Trophoblast cell (in vitro differentiated cells and primary cell): ENCODE measurements around the gene TM9SF2.
A peak's percentile ranks its signal among the peaks of the same experiment; 100 is the strongest.

Source experiments
- DNase-seq, 2 donors: peaks; one replicate each; pipeline ENCODE4 v3.0.0-alpha.2; 2016
- H2AFZ ChIP-seq: 2 replicates; pipeline ENCODE4 v1.6.1; 2013; ENCODE audit warnings: low read length, moderate library complexity, mild to moderate bottlenecking; ENCODE audit not compliant: insufficient read depth, poor library complexity
- H2AK5ac ChIP-seq: 2 replicates; pipeline ENCODE4 v1.6.1; 2013; ENCODE audit warnings: mild to moderate bottlenecking, low read length
- H2BK120ac ChIP-seq: 2 replicates; pipeline ENCODE4 v1.6.1; 2013; ENCODE audit warnings: low read length, mild to moderate bottlenecking, moderate library complexity; ENCODE audit not compliant: insufficient read depth, poor library complexity
- H2BK12ac ChIP-seq: 2 replicates; pipeline ENCODE4 v1.6.1; 2013; ENCODE audit warnings: mild to moderate bottlenecking, low read length, moderate library complexity
- H2BK5ac ChIP-seq: 2 replicates; pipeline ENCODE4 v1.6.1; 2013; ENCODE audit warnings: low read length, low read depth, moderate library complexity, mild to moderate bottlenecking; ENCODE audit not compliant: poor library complexity
- H3K14ac ChIP-seq: 2 replicates; pipeline ENCODE4 v1.6.1; 2013; ENCODE audit warnings: mild to moderate bottlenecking, low read length
- H3K18ac ChIP-seq: 2 replicates; pipeline ENCODE4 v1.6.1; 2013; ENCODE audit warnings: mild to moderate bottlenecking, low read length
- H3K23ac ChIP-seq: 2 replicates; pipeline ENCODE4 v1.6.1; 2013; ENCODE audit warnings: low read length
- H3K27ac ChIP-seq: 2 replicates; pipeline ENCODE4 v1.5.1; 2013; ENCODE audit warnings: low read depth, mild to moderate bottlenecking, inconsistent platforms, low read length, moderate library complexity
- H3K27me3 ChIP-seq: 2 replicates; pipeline ENCODE4 v1.6.1; 2013; ENCODE audit warnings: inconsistent platforms, mild to moderate bottlenecking, low read length, moderate library complexity; ENCODE audit not compliant: insufficient read depth
- H3K36me3 ChIP-seq, 2 experiments: 1 replicate in 1 of 2; 2 replicates in 1 of 2; pipeline ENCODE4 v1.6.1; 2013; ENCODE audit warnings: low read length in 2 of 2, mild to moderate bottlenecking in 2 of 2, moderate library complexity in 1 of 2; ENCODE audit not compliant: insufficient read depth in 2 of 2, control insufficient read depth in 1 of 2
- H3K4ac ChIP-seq: 2 replicates; pipeline ENCODE4 v1.6.1; 2013; ENCODE audit warnings: low read depth, mild to moderate bottlenecking, low read length, moderate library complexity
- H3K4me1 ChIP-seq, 2 experiments: 1 replicate in 1 of 2; 2 replicates in 1 of 2; pipeline ENCODE4 v1.6.1; 2013; ENCODE audit warnings: low read length in 2 of 2, mild to moderate bottlenecking in 2 of 2, moderate library complexity in 1 of 2; ENCODE audit not compliant: insufficient read depth in 2 of 2, control insufficient read depth in 1 of 2
- H3K4me2 ChIP-seq: 2 replicates; pipeline ENCODE4 v1.6.1; 2013; ENCODE audit warnings: inconsistent platforms, mild to moderate bottlenecking, low read length, moderate library complexity
- H3K4me3 ChIP-seq: 2 replicates; pipeline ENCODE4 v1.5.1; 2013; ENCODE audit warnings: mild to moderate bottlenecking, low read depth, low read length, inconsistent platforms
- H3K79me1 ChIP-seq: one replicate; pipeline ENCODE4 v1.6.1; 2013; ENCODE audit warnings: low read length
- H3K79me2 ChIP-seq: 2 replicates; pipeline ENCODE4 v1.6.1; 2013; ENCODE audit warnings: low read length, mild to moderate bottlenecking; ENCODE audit not compliant: control insufficient read depth, insufficient read depth, poor library complexity
- H3K9ac ChIP-seq: 2 replicates; pipeline ENCODE4 v1.6.1; 2013; ENCODE audit warnings: mild to moderate bottlenecking, low read length
- H3K9me3 ChIP-seq: 2 replicates; pipeline ENCODE4 v1.6.1; 2013; ENCODE audit warnings: low read depth, mild to moderate bottlenecking, control low read depth, inconsistent platforms, low read length; ENCODE audit not compliant: insufficient read depth
- H4K12ac ChIP-seq: 2 replicates; pipeline ENCODE4 v1.6.1; 2013; ENCODE audit warnings: low read depth, mild to moderate bottlenecking, low read length, moderate library complexity
- H4K8ac ChIP-seq: 2 replicates; pipeline ENCODE4 v1.6.1; 2013; ENCODE audit warnings: low read depth, mild to moderate bottlenecking, low read length, moderate library complexity
- H4K91ac ChIP-seq: one replicate; pipeline ENCODE4 v1.6.1; 2013; ENCODE audit warnings: low read depth, mild to moderate bottlenecking, low read length, moderate library complexity
- WGBS: extraction: QIAGEN DNeasy Blood & Tissue Kit; methylation state at CpG from one replicate; pipeline ENCODE4 v1.1.7; 2013; ENCODE audit warnings: missing lambda C conversion rate; ENCODE audit not compliant: insufficient read length, insufficient coverage; ENCODE audit errors: extremely low coverage; 5-methylcytosine and 5-hydroxymethylcytosine counted together

The TM9SF2 gene

DNA sequence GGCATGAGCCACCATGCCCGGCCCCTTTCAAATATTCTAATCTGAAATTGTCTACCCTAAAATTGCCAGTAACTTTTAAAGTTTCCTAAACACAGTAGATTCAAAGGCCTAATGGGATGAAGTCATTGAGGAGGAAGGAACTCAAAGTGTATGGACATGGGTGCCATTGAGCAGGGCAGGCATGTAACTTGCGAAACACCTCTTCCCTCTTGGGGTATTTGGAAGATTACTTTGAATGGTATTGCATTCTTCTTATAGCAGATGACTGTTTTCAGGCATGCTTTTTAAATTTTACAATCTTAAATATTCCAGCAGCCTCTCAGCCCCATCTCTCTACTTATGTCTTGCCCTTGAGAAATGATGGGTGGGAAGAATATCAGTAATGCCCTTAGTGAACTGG lies 21.0 kb downstream of the TM9SF2 start:
- Histone ChIP-seq H3K4me3 (no peak overlapping the region), H4K91ac (no peak overlapping the region), H3K4ac (no peak overlapping the region), H3K9ac (no peak overlapping the region), H3K18ac (no peak overlapping the region), H2AK5ac (no peak overlapping the region), H3K27ac (no peak overlapping the region), H3K4me2 (no peak overlapping the region), H2BK5ac (no peak overlapping the region), H3K23ac (no peak overlapping the region), H3K36me3 (peaks cover 30 to 39% of the 10 kb centered on the region in 2 experiments), H2BK12ac (no peak overlapping the region), H3K79me1 (no peaks in the 10 kb centered on the region), H3K14ac (no peak overlapping the region), H4K12ac (no peak overlapping the region), H2AFZ (no peak overlapping the region), H3K27me3 (no peaks in the 10 kb centered on the region), H3K79me2 (no peaks in the 10 kb centered on the region), H4K8ac (no peak overlapping the region), H2BK120ac (no peak overlapping the region), H3K4me1 (peaks cover 0 to 2% of the 10 kb centered on the region in 2 experiments), H3K9me3 (peaks cover 2% of the 10 kb centered on the region)
- peak; percentile 20 to 54 for DNase-seq
- WGBS, result no CpG with 5 or more reads among the region's 2 CpGs

DNA sequence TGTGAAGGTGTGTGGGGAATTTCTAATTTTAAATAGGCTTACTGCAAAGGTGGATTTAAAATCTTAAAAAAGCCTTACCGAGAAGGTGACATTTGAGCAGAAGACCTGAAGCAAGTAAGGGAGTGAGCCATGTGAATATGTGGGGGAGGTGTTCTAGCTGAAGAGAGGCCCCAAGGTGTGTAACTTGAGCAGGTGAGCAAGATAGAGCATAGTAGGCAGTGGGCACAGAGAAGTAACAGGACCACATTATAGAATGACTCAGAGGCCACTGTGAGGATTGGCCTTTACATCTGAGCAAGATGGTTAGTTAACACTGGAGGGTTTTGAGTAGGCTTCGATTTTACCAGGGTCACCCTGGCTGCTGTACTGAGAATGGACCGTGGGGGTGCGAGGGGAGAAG lies 22.6 kb downstream of the TM9SF2 start:
- H4K8ac ChIP-seq, result no peak overlapping the region
- no peak overlapping the region for H4K12ac ChIP-seq
- no peak overlapping the region for H3K14ac ChIP-seq
- no peak overlapping the region for H2BK5ac ChIP-seq
- no peak overlapping the region for H2AK5ac ChIP-seq
- no peak overlapping the region for H4K91ac ChIP-seq
- H3K79me1 ChIP-seq, result no peaks in the 10 kb centered on the region
- H3K4me2 ChIP-seq, result no peak overlapping the region
- H3K79me2 ChIP-seq, result no peaks in the 10 kb centered on the region
- no peak overlapping the region for H3K23ac ChIP-seq
- no peak overlapping the region for H2AFZ ChIP-seq
- no peak overlapping the region for H3K27ac ChIP-seq
- H3K18ac ChIP-seq, result no peak overlapping the region
- no CpG with 5 or more reads among the region's 4 CpGs for WGBS
- no peak overlapping the region for H2BK12ac ChIP-seq
- H3K4ac ChIP-seq, result no peak overlapping the region
- H3K27me3 ChIP-seq, result no peaks in the 10 kb centered on the region
- H3K4me1 ChIP-seq, result peaks cover 0 to 2% of the 10 kb centered on the region in 2 experiments
- no peak overlapping the region for H3K4me3 ChIP-seq
- peaks cover 2% of the 10 kb centered on the region for H3K9me3 ChIP-seq
- no peak overlapping the region for H3K9ac ChIP-seq
- peaks cover 24 to 35% of the 10 kb centered on the region in 2 experiments for H3K36me3 ChIP-seq
- no peak for DNase-seq
- H2BK120ac ChIP-seq, result no peak overlapping the region

DNA sequence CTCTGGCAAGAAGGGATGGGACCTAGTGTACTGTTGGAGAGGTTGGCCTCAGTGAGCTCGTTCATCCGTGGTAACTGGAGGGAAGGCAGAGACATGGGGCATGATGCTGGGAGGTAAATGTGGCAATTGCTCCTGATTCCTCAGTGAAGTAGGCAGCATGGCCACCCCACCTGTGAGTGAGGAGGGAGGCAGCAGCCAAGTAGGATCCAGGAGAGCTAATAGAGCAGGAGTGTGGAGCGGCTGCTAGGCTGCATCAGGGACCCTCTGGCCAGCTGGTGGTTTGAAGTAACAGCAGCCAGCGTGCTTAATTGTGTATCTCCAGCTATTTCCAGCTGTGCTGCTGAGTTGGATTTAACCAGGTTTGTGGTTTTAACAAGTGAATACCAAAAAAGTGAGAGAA lies 24.7 kb downstream of the TM9SF2 start:
- Histone ChIP-seq H3K4me3 (no peak overlapping the region), H4K8ac (no peak overlapping the region), H3K14ac (no peak overlapping the region), H3K79me1 (no peaks in the 10 kb centered on the region), H3K9me3 (peaks cover 2% of the 10 kb centered on the region), H3K27ac (no peak overlapping the region), H3K9ac (no peak overlapping the region), H3K79me2 (no peaks in the 10 kb centered on the region), H2BK5ac (no peak overlapping the region), H3K36me3 (peaks cover 21 to 29% of the 10 kb centered on the region in 2 experiments), H4K12ac (no peak overlapping the region), H2AK5ac (no peak overlapping the region), H3K23ac (no peak overlapping the region), H3K4me1 (peaks cover 0 to 2% of the 10 kb centered on the region in 2 experiments), H3K4me2 (no peak overlapping the region), H3K4ac (no peak overlapping the region), H4K91ac (no peak overlapping the region), H2BK120ac (no peak overlapping the region), H3K27me3 (no peaks in the 10 kb centered on the region), H3K18ac (no peak overlapping the region), H2BK12ac (no peak overlapping the region), H2AFZ (no peak overlapping the region)
- DNase-seq, result no peak
- no CpG with 5 or more reads among the region's 4 CpGs for WGBS

DNA sequence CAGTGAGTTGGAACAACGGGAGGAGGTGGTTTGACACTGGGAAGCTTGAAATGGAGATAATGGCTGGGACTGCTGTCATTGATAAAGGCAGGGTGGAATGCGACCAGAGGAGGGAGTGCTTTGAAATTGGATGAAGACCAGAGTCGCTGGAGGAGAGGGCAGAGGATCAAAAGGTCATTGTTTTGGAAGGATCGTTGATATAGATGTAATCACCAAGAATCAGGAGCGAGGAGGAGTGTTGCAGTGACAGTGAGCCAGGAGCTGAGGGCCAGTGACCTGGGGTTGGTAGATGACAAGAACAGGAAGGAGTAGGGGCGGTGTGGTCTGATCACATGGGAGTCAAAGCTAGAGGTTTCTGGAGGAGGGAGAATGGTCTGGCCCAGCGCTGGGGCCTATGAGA lies 25.3 kb downstream of the TM9SF2 start:
- H3K27ac ChIP-seq, result no peak overlapping the region
- no peaks in the 10 kb centered on the region for H3K79me1 ChIP-seq
- no peak overlapping the region for H2BK12ac ChIP-seq
- no peak overlapping the region for H4K12ac ChIP-seq
- H3K9ac ChIP-seq, result no peak overlapping the region
- H3K4ac ChIP-seq, result no peak overlapping the region
- H4K8ac ChIP-seq, result no peak overlapping the region
- H3K4me2 ChIP-seq, result no peak overlapping the region
- no peak overlapping the region for H3K4me3 ChIP-seq
- H3K4me1 ChIP-seq, result peaks cover 0 to 2% of the 10 kb centered on the region in 2 experiments
- H2AK5ac ChIP-seq, result no peak overlapping the region
- no peaks in the 10 kb centered on the region for H3K9me3 ChIP-seq
- H2AFZ ChIP-seq, result no peak overlapping the region
- H3K14ac ChIP-seq, result no peak overlapping the region
- DNase-seq, result no peak
- no peak overlapping the region for H4K91ac ChIP-seq
- no peak overlapping the region for H3K18ac ChIP-seq
- no peak overlapping the region for H2BK120ac ChIP-seq
- no peaks in the 10 kb centered on the region for H3K79me2 ChIP-seq
- WGBS, result no CpG with 5 or more reads among the region's 7 CpGs
- no peak overlapping the region for H3K23ac ChIP-seq
- peaks cover 18 to 28% of the 10 kb centered on the region in 2 experiments for H3K36me3 ChIP-seq
- no peak overlapping the region for H2BK5ac ChIP-seq
- no peaks in the 10 kb centered on the region for H3K27me3 ChIP-seq
